Measurements from ENCODE around the gene MEX3A. TPM values are rescaled to one million over a fixed set of nuclear protein-coding genes. Genes with fewer than 3 reads are reported as not detected.

The MEX3A gene
- total RNA-seq, 1 donor from 2014 or later, result 32.2 TPM

DNA sequence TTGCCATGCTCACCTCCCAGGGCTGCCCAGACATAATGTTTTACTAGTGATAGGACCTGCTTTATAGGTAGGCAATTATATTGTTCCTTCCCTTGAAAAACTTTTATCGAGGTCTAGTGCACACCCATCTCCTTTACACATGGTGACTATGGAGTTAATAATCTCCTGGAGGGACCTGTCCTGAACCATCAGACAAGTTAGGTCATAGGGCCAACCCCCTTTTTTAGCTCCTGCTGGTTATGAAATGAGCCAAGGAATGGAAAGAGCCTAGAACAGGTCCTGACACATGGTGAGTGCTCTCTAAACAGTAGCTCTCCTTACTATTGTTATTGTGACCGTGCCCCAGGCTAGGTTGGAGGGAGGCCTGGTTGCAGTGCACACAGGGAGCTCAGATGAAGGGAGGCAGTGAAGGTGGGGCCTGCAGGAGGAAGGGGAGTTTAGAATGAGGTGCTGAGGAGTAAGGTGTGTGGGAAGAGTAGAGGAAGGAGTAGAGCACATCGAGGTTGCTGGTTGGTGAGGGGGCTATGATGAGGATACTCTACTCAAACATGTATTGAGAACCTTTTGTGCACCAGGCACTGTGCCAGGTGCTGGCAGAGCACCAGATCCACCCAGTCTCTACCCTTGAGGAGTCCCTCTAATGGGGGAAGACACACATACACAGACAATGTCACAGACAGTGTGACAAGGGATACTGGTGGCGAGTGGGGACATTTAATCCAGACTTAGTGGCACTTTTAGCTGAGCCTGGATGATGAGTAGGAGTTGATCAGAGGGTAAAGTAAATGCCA is 18.1 kb upstream of the MEX3A start:
- Histone ChIP-seq H3K4me1 (peaks cover 39% of the 10 kb centered on the region), H3K79me2 (ENCODE audit: low read depth) (peaks cover 81% of the 10 kb centered on the region)

GRCh38 chr1:156099282-156099681 is 17.0 kb upstream of the MEX3A start:
- Mint-ChIP-seq H3K9me3 (no peaks in the 10 kb centered on the region), H3K27me3 (ENCODE audit: insufficient read depth, low read depth) (peaks cover 5% of the 10 kb centered on the region), H3K4me3 (no peak overlapping the region), H3K27ac (no peak overlapping the region), H3K36me3 (peaks cover 38% of the 10 kb centered on the region), H3K4me1 (peaks cover 59% of the 10 kb centered on the region)
- TF ChIP-seq, protein P1, sequence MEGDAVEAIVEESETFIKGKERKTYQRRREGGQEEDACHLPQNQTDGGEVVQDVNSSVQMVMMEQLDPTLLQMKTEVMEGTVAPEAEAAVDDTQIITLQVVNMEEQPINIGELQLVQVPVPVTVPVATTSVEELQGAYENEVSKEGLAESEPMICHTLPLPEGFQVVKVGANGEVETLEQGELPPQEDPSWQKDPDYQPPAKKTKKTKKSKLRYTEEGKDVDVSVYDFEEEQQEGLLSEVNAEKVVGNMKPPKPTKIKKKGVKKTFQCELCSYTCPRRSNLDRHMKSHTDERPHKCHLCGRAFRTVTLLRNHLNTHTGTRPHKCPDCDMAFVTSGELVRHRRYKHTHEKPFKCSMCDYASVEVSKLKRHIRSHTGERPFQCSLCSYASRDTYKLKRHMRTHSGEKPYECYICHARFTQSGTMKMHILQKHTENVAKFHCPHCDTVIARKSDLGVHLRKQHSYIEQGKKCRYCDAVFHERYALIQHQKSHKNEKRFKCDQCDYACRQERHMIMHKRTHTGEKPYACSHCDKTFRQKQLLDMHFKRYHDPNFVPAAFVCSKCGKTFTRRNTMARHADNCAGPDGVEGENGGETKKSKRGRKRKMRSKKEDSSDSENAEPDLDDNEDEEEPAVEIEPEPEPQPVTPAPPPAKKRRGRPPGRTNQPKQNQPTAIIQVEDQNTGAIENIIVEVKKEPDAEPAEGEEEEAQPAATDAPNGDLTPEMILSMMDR (IDR thresholded peaks at IDR 0.05), result no peak
- TF ChIP-seq EZH2phosphoT487 (IDR thresholded peaks at IDR 0.05) (no peak), EZH2 (IDR thresholded peaks at IDR 0.05) (no peak)
- Histone ChIP-seq H3K4me3 (no peak overlapping the region), H3K27ac (peak overlapping the region; percentile 46), H4K20me1 (ENCODE audit: low read depth) (peaks cover 100% of the 10 kb centered on the region), H3K9ac (no peak overlapping the region), H3K79me2 (ENCODE audit: low read depth) (peaks cover 81% of the 10 kb centered on the region), H3K9me3 (ENCODE audit: low read depth) (no peaks in the 10 kb centered on the region), H3F3A (ENCODE audit: low read depth) (peaks cover 46% of the 10 kb centered on the region), H3K27me3 (no peaks in the 10 kb centered on the region), H3K4me1 (peaks cover 31% of the 10 kb centered on the region), H3K4me2 (peak overlapping the region; percentile 21), H2AFZ (replicated peaks) (no peak overlapping the region), H3K36me3 (no peaks in the 10 kb centered on the region)
- DNase-seq (ENCODE audit: low spot score), result no peak

More for the DNA sequence above, 18.1 kb upstream of the MEX3A start:
- no peaks in the 10 kb centered on the region for H3K9me3 Mint-ChIP-seq
- H3K4me2 ChIP-seq, result no peak overlapping the region
- H3K9ac ChIP-seq, result no peak overlapping the region
- H3K36me3 Mint-ChIP-seq, result peaks cover 35% of the 10 kb centered on the region
- peaks cover 51% of the 10 kb centered on the region for H3F3A ChIP-seq (ENCODE audit: low read depth)
- no peak overlapping the region for H3K27ac ChIP-seq
- DNase-seq (ENCODE audit: low spot score), result no peak
- no peak overlapping the region for H3K4me3 Mint-ChIP-seq
- H3K27me3 ChIP-seq, result no peaks in the 10 kb centered on the region
- peak overlapping the region; percentile 64 for H3K27ac Mint-ChIP-seq
- H3K9me3 ChIP-seq (ENCODE audit: low read depth), result no peaks in the 10 kb centered on the region
- TF ChIP-seq EZH2phosphoT487 (IDR thresholded peaks at IDR 0.05) (no peak), EZH2 (IDR thresholded peaks at IDR 0.05) (no peak)
- TF ChIP-seq, protein P1 (IDR thresholded peaks at IDR 0.05), result no peak
- H3K4me3 ChIP-seq, result no peak overlapping the region
- H2AFZ ChIP-seq (replicated peaks), result no peak overlapping the region
- H3K4me1 Mint-ChIP-seq, result peaks cover 70% of the 10 kb centered on the region
- no peaks in the 10 kb centered on the region for H3K36me3 ChIP-seq
- peaks cover 5% of the 10 kb centered on the region for H3K27me3 Mint-ChIP-seq (ENCODE audit: insufficient read depth, low read depth)
- peaks cover 100% of the 10 kb centered on the region for H4K20me1 ChIP-seq (ENCODE audit: low read depth)

- Mint-ChIP-seq H3K36me3 (peaks cover 40% of the 10 kb centered on the region), H3K4me1 (peaks cover 54% of the 10 kb centered on the region), H3K27ac (no peak overlapping the region), H3K27me3 (ENCODE audit: insufficient read depth, low read depth) (peaks cover 9% of the 10 kb centered on the region), H3K4me3 (no peak overlapping the region), H3K9me3 (no peaks in the 10 kb centered on the region)
- Histone ChIP-seq H3K27ac (peak overlapping the region; percentile 46), H3K4me1 (peaks cover 29% of the 10 kb centered on the region), H3F3A (ENCODE audit: low read depth) (peaks cover 44% of the 10 kb centered on the region), H4K20me1 (ENCODE audit: low read depth) (peaks cover 100% of the 10 kb centered on the region), H3K27me3 (no peaks in the 10 kb centered on the region), H3K4me2 (peak overlapping the region; percentile 21), H3K79me2 (ENCODE audit: low read depth) (peaks cover 81% of the 10 kb centered on the region), H3K4me3 (no peak overlapping the region), H2AFZ (replicated peaks) (no peak overlapping the region), H3K9me3 (ENCODE audit: low read depth) (no peaks in the 10 kb centered on the region), H3K36me3 (no peaks in the 10 kb centered on the region), H3K9ac (no peak overlapping the region)
- peak; percentile 28 for DNase-seq (ENCODE audit: low spot score)
- no peak for TF ChIP-seq EZH2phosphoT487 (IDR thresholded peaks at IDR 0.05)
- TF ChIP-seq, protein P1 (IDR thresholded peaks at IDR 0.05), result no peak
- TF ChIP-seq EZH2 (IDR thresholded peaks at IDR 0.05), result no peak
Measured at GRCh38 chr1:156098784-156099183, 16.5 kb upstream of the MEX3A start.
